ENCODE data around the gene NPR3. TPM values are rescaled to one million over a fixed set of nuclear protein-coding genes. Genes with fewer than 3 reads are reported as not detected.

Gene NPR3
- total and polyA plus RNA-seq, 2 of the 8 experiments (the other 6 are each of a cell fraction or from before 2014, with no cell fraction given), result not detected

- TF ChIP-seq RNF2 (IDR thresholded peaks at IDR 0.05; ENCODE audit: borderline replicate concordance, low read depth, low read length, missing control alignments, poor library complexity, severe bottlenecking), result no peak
Observed at GRCh38 chr5:32692036-32692746, 18.9 kb upstream of the NPR3 start (continued).

Data from H1 (cell line).